Mesenchymal stem cell (in vitro differentiated cells and primary cell): ENCODE measurements around the gene MYL6.
"Not testable (repeated sequence)": the region's sequence is repeated elsewhere in the genome, so short reads cannot be mapped to it uniquely, and the experiment has no call there.

Experiments
- DNase-seq: peaks from one replicate; pipeline ENCODE4 v3.0.0-alpha.2; 2013
- H2AFZ ChIP-seq: one replicate; pipeline ENCODE4 v1.6.1; 2013; ENCODE audit warnings: low read depth, mild to moderate bottlenecking, control low read depth, inconsistent platforms, low read length, moderate library complexity
- H2AK5ac ChIP-seq: 2 replicates; pipeline ENCODE4 v1.6.1; 2013; ENCODE audit warnings: low read length, moderate library complexity, mild to moderate bottlenecking, inconsistent platforms; ENCODE audit not compliant: severe bottlenecking
- H2BK120ac ChIP-seq: one replicate; pipeline ENCODE4 v1.6.1; 2013; ENCODE audit warnings: low read depth, mild to moderate bottlenecking, inconsistent platforms, low read length, moderate library complexity
- H2BK12ac ChIP-seq, 2 experiments: one replicate each; pipeline ENCODE4 v1.6.1; 2013; ENCODE audit warnings: inconsistent platforms in 2 of 2, low read length in 2 of 2, mild to moderate bottlenecking in 2 of 2, moderate library complexity in 2 of 2, control low read depth in 1 of 2
- H2BK15ac ChIP-seq: one replicate; pipeline ENCODE4 v1.6.1; 2013; ENCODE audit warnings: mild to moderate bottlenecking, low read depth, inconsistent platforms; ENCODE audit not compliant: poor library complexity, severe bottlenecking
- H2BK5ac ChIP-seq: 2 replicates; pipeline ENCODE4 v1.6.1; 2013; ENCODE audit warnings: low read depth, mild to moderate bottlenecking, low read length, control low read depth, inconsistent platforms; ENCODE audit not compliant: poor library complexity, severe bottlenecking
- H3K14ac ChIP-seq, 2 experiments: one replicate each; pipeline ENCODE4 v1.6.1; 2013; ENCODE audit warnings: inconsistent platforms in 2 of 2, low read length in 2 of 2, control low read depth in 1 of 2, mild to moderate bottlenecking in 1 of 2, moderate library complexity in 1 of 2
- H3K18ac ChIP-seq, 2 experiments: one replicate each; pipeline ENCODE4 v1.6.1; 2013; ENCODE audit warnings: inconsistent platforms in 2 of 2, low read length in 2 of 2, control low read depth in 1 of 2, low read depth in 1 of 2, mild to moderate bottlenecking in 1 of 2
- H3K23ac ChIP-seq, 2 experiments: one replicate each; pipeline ENCODE4 v1.6.1; 2013; ENCODE audit warnings: inconsistent platforms in 2 of 2, low read length in 2 of 2, mild to moderate bottlenecking in 2 of 2, moderate library complexity in 2 of 2, control low read depth in 1 of 2
- H3K27ac ChIP-seq: 2 replicates; pipeline ENCODE4 v1.5.1; 2013; ENCODE audit warnings: mild to moderate bottlenecking, moderate library complexity, low read length, control low read depth, inconsistent platforms; ENCODE audit not compliant: poor library complexity, severe bottlenecking
- H3K27me3 ChIP-seq, 2 experiments: 2 replicates each; pipeline versions ENCODE4 v1.6.1 to v1.7.0; 2013; ENCODE audit warnings: low read length in 2 of 2, mild to moderate bottlenecking in 2 of 2, moderate library complexity in 2 of 2, control low read depth in 1 of 2, inconsistent platforms in 1 of 2; ENCODE audit not compliant: control insufficient read depth in 1 of 2, insufficient read depth in 1 of 2
- H3K36me3 ChIP-seq, 2 experiments: 2 replicates each; pipeline versions ENCODE4 v1.6.1 to v1.7.0; 2013; ENCODE audit warnings: low read length in 2 of 2, control low read depth in 1 of 2, inconsistent platforms in 1 of 2, low read depth in 1 of 2, mild to moderate bottlenecking in 1 of 2; ENCODE audit not compliant: insufficient read depth in 2 of 2, control insufficient read depth in 1 of 2
- H3K4ac ChIP-seq, 2 experiments: one replicate each; pipeline ENCODE4 v1.6.1; 2013; ENCODE audit warnings: inconsistent platforms in 2 of 2, low read length in 2 of 2, mild to moderate bottlenecking in 2 of 2, moderate library complexity in 2 of 2, control low read depth in 1 of 2, low read depth in 1 of 2
- H3K4me1 ChIP-seq: 2 replicates; pipeline ENCODE4 v1.6.1; 2013; ENCODE audit warnings: low read depth, low read length, control low read depth; ENCODE audit not compliant: control insufficient read depth, insufficient read depth
- H3K4me2 ChIP-seq: 2 replicates; pipeline ENCODE4 v1.6.1; 2013; ENCODE audit warnings: low read length, mild to moderate bottlenecking, inconsistent platforms; ENCODE audit not compliant: poor library complexity, severe bottlenecking
- H3K4me3 ChIP-seq, 2 experiments: 2 replicates each; pipeline versions ENCODE4 v1.5.1 to v1.7.0; 2013; ENCODE audit warnings: low read length in 2 of 2, mild to moderate bottlenecking in 2 of 2, control low read depth in 1 of 2, low read depth in 1 of 2; ENCODE audit not compliant: insufficient read depth in 1 of 2
- H3K79me1 ChIP-seq: replicated peaks from 2 replicates; pipeline ENCODE4 v1.6.1; 2013; ENCODE audit warnings: mild to moderate bottlenecking, control low read depth, low read length, inconsistent platforms; ENCODE audit not compliant: poor library complexity, severe bottlenecking
- H3K9ac ChIP-seq: 2 replicates; pipeline ENCODE4 v1.7.0; 2013; ENCODE audit warnings: mild to moderate bottlenecking, low read length, moderate library complexity
- H3K9me3 ChIP-seq: 2 replicates; pipeline ENCODE4 v1.7.0; 2013; ENCODE audit warnings: mild to moderate bottlenecking, low read length; ENCODE audit not compliant: control insufficient read depth
- H4K8ac ChIP-seq: one replicate; pipeline ENCODE4 v1.6.1; 2013; ENCODE audit warnings: inconsistent platforms, mild to moderate bottlenecking, low read length, moderate library complexity
- H4K91ac ChIP-seq: one replicate; pipeline ENCODE4 v1.6.1; 2013; ENCODE audit warnings: mild to moderate bottlenecking, low read length, inconsistent platforms
- WGBS: methylation state at CpG from one replicate; pipeline ENCODE4 v1.1.7; 2013; ENCODE audit warnings: mixed read lengths; 5-methylcytosine and 5-hydroxymethylcytosine counted together

MYL6 gene

GRCh38 chr12:56116267-56117081 lies 41.7 kb upstream of the MYL6 start, which contains the start of gene RPL41:
Gene RPL41 (plus strand): TSS chr12:56116633.
- H3K4me2 ChIP-seq, result peak within 1 kb of the TSS; percentile 54
- H2BK5ac ChIP-seq, result peak within 1 kb of the TSS; percentile 77
- H3K4me1 ChIP-seq, result peaks cover 12% of the 10 kb centered on the region
- peak within 1 kb of the TSS; percentile 86 to 98 for H3K18ac ChIP-seq
- peak within 1 kb of the TSS; percentile 43 for H2AFZ ChIP-seq
- H2BK12ac ChIP-seq, result no peak within 1 kb of the TSS
- H3K23ac ChIP-seq, result no peak within 1 kb of the TSS
- peak within 1 kb of the TSS; percentile 99 for H3K9ac ChIP-seq
- H3K4ac ChIP-seq, result peak within 1 kb of the TSS; percentile 70 to 71
- H3K79me1 ChIP-seq, result peaks cover 16% of the 10 kb centered on the region
- peak within 1 kb of the TSS; percentile 80 for H4K8ac ChIP-seq
- peak within 1 kb of the TSS in 1 of 2 experiments; percentile 21 for H3K14ac ChIP-seq
- WGBS, result under 1% methylated on average over 27 of the region's 34 CpGs
- peaks cover 26 to 53% of the 10 kb centered on the region in 2 experiments for H3K36me3 ChIP-seq
- H3K9me3 ChIP-seq, result no peaks in the 10 kb centered on the region
- no peaks in the 10 kb centered on the region for H3K27me3 ChIP-seq
- H2BK15ac ChIP-seq, result no peak within 1 kb of the TSS
- peak within 1 kb of the TSS; percentile 14 for H2AK5ac ChIP-seq
- H4K91ac ChIP-seq, result peak within 1 kb of the TSS; percentile 83
- DNase-seq, result peak; percentile 96
- H3K27ac ChIP-seq, result peak within 1 kb of the TSS; percentile 97
- peak within 1 kb of the TSS; percentile 57 for H2BK120ac ChIP-seq
- H3K4me3 ChIP-seq, result peak within 1 kb of the TSS; percentile 73 to 86

DNA sequence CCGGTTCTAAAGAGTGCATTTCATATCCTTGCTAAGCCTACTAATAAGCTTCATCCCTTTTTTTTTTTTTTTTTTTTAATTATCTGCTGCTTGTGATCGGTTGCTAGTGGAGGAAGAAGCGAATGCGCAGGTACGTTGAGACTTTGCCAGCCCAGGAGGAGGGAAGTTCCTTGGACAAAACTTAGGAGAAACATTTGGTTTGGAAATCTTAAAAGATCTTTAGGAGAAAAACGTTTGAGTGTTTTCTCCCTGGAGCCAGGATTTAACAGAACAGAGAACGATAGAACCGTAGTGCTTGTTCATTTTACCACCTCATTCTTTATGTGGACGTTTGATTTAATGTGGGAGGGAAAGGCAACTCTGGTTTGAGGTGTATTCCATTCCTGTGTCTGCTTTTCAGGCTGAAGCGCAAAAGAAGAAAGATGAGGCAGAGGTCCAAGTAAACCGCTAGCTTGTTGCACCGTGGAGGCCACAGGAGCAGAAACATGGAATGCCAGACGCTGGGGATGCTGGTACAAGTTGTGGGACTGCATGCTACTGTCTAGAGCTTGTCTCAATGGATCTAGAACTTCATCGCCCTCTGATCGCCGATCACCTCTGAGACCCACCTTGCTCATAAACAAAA lies 41.0 kb upstream of the MYL6 start:
- not testable (repeated sequence) for H3K14ac ChIP-seq, H3K23ac ChIP-seq, H4K8ac ChIP-seq, H4K91ac ChIP-seq, H2AFZ ChIP-seq, H2AK5ac ChIP-seq, H2BK120ac ChIP-seq, H3K27me3 ChIP-seq, H2BK12ac ChIP-seq, H3K9me3 ChIP-seq, H2BK15ac ChIP-seq, H2BK5ac ChIP-seq
- peak overlapping the region; percentile 73 to 86 for H3K4me3 ChIP-seq
- H3K4me2 ChIP-seq, result peak overlapping the region; percentile 49
- peak overlapping the region; percentile 99 for H3K9ac ChIP-seq
- peaks cover 24% of the 10 kb centered on the region for H3K79me1 ChIP-seq
- peak; percentile 13 for DNase-seq
- peaks cover 27 to 53% of the 10 kb centered on the region in 2 experiments for H3K36me3 ChIP-seq
- peak overlapping the region in 1 of 2 experiments; percentile 69 for H3K4ac ChIP-seq
- peaks cover 12% of the 10 kb centered on the region for H3K4me1 ChIP-seq
- WGBS, result 0% methylated on average over 5 of the region's 16 CpGs
- peak overlapping the region; percentile 97 for H3K27ac ChIP-seq
- H3K18ac ChIP-seq, result peak overlapping the region in 1 of 2 experiments; percentile 98

GRCh38 chr12:56117778-56118687 lies 40.1 kb upstream of the MYL6 start, which contains the start of gene ZC3H10:
Gene ZC3H10 (plus strand): TSS chr12:56118266. CDS start chr12:56120563, 2,297 bp downstream.
- Histone ChIP-seq H3K4me2 (peak within 1 kb of the TSS; percentile 74), H3K4me3 (peak within 1 kb of the TSS; percentile 77 to 86), H2AFZ (peak within 1 kb of the TSS; percentile 76), H3K9ac (peak within 1 kb of the TSS; percentile 99), H3K27ac (peak within 1 kb of the TSS; percentile 97), H2BK12ac (peak within 1 kb of the TSS; percentile 75 to 84), H2BK5ac (peak within 1 kb of the TSS; percentile 24), H3K36me3 (peaks cover 26 to 50% of the 10 kb centered on the region in 2 experiments), H3K4me1 (peaks cover 12% of the 10 kb centered on the region), H3K9me3 (no peaks in the 10 kb centered on the region), H3K4ac (peak within 1 kb of the TSS; percentile 70 to 75), H3K27me3 (no peaks in the 10 kb centered on the region), H2BK15ac (peak within 1 kb of the TSS; percentile 94), H2BK120ac (peak within 1 kb of the TSS; percentile 75), H3K23ac (peak within 1 kb of the TSS in 1 of 2 experiments; percentile 10), H3K14ac (peak within 1 kb of the TSS in 1 of 2 experiments; percentile 44), H3K18ac (peak within 1 kb of the TSS; percentile 79 to 92), H2AK5ac (peak within 1 kb of the TSS; percentile 57), H4K91ac (peak within 1 kb of the TSS; percentile 64), H4K8ac (peak within 1 kb of the TSS; percentile 50), H3K79me1 (peaks cover 32% of the 10 kb centered on the region)
- peak; percentile 99 for DNase-seq
- under 1% methylated on average over 56 of the region's 61 CpGs for WGBS
